ENCODE measurements around the gene SPTBN4.

- TF ChIP-seq EZH2phosphoT487 (IDR thresholded peaks at IDR 0.05; ENCODE audit: borderline replicate concordance, low read length) (no peak), CTCF (conservative IDR thresholded peaks at IDR 0.05; ENCODE audit: low read depth, low read length) (no peak)
These were observed 72.3 kb downstream of the SPTBN4 start for GRCh38 chr19:40539070-40539469.
